DMS 273 treated with DMSO at 0.1 percent for 48 hours (cell line): ENCODE results near the gene EPB41L1.

Source experiments
- DNase-seq: peaks from one replicate; lab custom pipeline; 2025; lab: John Stamatoyannopoulos, UW

Gene EPB41L1

DNA sequence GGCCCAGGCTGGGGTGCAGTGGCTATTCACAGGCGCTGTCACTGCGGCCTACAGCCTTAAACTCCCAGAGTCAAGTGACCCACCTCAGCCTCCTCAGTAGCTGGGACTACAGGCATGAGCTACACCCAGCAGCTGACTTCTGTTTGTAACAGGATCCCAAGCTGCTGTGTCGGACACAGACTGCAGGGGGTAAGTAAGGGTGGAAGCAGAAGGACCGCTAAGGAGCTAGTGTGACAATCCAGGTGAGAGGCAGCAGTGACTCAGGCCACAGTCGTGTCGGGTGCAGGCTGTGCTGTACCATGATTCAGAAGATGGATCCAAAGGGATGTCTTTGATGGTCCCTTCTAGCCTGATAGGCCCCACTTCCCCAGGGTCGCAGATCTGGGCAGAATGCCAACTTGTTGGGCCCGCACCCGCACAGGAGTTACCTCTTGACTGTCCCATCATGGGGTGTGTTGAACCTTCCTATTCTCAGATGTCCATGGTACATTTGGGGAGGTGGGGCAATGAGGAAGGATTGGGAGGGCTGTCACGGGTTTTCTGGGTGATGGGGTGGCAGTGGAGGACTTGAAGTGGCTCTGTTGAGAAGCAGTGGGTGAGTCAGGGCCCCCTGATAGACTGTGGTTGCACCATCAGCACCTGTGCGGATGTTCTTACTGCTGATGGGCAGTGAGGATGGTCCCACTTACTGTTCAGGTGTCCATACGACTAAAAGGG, 107.0 kb downstream of the EPB41L1 start:
- no peak for DNase-seq

DNA sequence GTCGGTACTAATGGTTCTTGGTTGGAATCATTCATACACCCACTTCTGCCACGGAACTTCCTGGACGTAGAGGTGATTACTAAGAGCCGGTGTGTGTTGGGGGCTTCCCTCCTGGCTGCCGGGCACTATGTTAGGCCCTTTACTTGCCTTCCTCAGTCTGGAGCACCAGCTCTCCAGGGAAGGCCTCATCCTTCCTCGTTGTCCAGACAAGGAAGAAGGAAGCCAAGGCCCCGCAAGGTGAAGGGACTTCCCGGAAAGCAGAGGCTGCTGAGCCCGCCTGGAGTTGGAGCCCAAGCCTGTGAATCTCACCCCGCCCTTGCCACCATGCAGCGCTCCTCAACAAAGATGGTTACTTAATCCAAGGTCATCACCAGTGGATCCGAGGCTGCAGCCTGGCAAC, 107.9 kb downstream of the EPB41L1 start:
- no peak for DNase-seq

DNA sequence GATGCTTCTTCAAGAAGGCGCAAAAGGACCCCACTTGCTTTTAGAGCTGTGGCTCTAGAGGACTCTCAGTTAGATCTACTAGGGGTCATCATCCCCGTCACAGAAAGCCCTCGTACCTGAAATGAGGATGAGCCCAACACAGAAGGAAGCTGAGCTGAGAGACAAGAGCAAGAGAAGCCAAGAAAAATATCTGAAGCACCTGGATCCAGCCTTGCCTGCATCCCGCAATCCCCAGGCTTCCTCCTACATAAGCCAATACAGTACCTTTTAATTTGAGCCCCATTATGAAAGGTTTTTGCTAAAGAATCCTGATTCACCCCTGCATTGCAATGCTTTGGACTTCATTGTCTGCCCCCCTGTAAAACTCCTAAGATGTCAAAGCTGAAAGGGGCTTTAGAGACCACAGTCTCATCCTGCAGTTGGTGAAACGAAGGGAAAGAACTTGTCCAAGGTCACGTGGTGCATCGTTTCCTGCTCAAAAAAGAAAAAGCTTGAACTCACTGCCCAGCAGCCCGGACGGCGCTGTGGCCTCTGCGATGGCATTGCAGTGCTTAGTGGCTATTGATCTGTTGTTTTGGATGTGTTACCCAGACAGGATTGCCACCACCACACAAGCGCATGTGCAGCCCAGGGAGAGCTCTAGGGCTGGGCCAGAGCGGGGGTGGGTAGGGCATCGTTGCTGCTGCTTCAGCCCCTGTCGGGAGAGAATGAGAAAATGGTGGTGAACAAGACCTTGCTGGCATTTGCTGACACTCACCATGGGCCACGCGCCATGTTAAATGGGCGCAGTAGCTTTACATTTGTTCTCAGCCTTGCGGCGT, 110.1 kb downstream of the EPB41L1 start:
- DNase-seq, result no peak

DNA sequence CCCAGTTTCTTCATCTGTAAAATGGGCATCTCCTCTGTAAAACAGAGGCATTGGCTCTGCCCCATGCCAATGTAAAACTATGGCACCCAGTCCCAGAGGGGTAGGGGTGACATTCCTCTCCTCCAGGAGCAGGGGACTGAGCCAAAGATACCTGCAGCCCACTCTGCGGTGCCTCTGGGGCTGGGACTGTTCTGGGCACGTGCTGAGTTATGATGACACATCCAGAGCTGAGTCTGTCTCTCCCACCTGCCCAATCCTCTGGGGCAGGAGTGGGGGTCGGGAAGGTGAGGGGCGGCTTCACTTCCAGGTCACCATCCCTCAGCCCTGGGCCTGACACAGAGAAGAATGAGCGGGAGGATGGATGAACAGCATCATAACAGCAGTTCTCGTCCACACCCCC, 111.6 kb downstream of the EPB41L1 start:
- no peak for DNase-seq

DNA sequence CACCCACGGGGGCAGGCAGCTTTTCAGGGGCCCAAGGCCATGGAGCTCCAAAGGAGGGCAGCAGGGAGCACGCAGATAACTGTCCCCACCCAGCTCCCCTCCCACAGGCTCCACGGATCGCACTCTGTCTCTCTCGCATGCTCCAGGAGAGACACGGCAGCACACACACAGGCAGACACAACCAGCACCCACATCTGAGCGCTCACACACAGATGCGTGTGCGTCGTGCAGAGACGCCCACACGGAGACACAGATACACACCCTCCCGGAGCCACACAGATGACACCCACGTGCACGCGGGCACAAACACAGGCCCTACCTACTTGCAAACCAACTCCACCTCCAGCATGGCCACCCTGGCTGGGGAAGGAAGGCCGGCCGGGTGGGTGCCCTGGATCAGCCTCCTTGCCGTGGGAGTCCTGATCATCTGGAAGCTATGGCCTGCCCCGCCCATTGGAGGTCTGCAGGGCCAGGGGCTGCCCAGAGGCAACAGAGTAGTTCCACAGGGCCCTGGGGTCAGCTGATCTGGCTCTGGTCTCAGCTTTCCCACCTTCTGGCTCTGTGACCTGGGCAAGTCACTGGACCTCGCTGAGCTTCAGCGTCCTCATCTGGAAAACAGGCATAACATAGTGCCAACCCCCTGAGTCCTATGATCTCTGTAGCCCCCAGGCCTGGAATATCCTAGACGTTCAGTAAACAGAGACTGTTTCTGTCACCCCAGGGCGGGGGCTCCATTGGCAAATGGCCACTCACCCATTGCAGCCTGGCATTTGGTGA, 113.3 kb downstream of the EPB41L1 start:
- no peak for DNase-seq

DNA sequence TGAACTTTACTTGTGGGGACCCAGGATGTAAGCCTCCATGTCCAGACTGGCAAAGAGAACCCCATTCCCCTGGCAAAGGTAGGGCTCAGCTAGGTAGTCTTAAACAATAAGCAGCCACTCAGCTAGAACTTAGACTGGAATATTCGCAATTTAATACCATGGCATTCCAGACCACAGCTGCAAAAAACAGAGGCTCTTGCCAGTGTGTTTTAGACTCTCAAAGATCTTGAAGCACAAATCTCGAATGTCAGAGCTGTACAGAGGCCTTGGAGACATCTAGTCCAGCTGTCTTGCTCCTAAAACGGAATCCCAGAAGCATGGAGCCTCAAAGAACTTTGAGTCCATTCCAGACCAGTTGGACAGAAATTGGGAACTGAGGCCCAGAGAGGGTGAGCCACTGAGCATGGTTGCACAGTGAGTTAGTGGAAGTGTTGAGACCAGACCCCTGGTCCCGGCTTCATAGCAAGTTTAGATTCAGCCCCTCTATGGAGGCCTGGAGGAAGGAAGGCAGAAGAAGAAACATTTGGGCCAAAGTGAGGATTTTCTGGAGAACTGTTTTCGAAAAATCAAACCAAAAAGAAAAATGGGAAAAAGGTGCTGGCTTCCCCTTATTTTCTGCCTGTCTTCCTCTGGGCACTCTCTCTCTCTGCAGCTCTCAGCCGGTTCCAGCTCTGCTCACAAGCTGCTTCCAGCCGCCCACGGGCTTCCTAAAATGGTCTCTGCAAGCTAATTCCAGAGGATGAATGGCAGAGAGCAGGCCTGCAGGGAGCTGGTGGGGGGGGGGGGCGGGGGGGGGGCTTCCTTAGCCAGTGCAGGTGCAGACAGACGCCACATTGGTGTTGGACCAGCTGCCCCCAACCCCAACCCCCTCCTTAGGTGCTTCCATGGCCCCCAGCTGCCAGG, 114.2 kb downstream of the EPB41L1 start:
- DNase-seq, result no peak

DNA sequence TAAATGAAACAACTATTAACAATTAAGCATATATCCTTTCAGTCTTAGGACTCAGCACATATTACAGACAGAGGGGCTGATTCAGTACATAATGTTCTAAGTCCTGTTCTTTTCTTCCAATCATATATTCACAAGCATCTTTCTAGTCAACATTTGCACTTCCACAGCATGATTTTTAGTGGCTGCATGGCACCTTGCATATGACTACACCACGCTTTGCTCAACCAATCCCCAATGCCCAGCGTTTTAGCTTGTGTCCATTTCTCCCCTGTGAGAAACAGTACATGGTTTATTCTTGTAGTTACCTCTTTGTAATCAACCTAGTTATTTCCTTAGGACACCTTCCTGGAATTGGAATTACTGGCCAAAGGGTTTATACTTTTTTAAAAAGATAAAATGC, 115.0 kb downstream of the EPB41L1 start:
- no peak for DNase-seq

DNA sequence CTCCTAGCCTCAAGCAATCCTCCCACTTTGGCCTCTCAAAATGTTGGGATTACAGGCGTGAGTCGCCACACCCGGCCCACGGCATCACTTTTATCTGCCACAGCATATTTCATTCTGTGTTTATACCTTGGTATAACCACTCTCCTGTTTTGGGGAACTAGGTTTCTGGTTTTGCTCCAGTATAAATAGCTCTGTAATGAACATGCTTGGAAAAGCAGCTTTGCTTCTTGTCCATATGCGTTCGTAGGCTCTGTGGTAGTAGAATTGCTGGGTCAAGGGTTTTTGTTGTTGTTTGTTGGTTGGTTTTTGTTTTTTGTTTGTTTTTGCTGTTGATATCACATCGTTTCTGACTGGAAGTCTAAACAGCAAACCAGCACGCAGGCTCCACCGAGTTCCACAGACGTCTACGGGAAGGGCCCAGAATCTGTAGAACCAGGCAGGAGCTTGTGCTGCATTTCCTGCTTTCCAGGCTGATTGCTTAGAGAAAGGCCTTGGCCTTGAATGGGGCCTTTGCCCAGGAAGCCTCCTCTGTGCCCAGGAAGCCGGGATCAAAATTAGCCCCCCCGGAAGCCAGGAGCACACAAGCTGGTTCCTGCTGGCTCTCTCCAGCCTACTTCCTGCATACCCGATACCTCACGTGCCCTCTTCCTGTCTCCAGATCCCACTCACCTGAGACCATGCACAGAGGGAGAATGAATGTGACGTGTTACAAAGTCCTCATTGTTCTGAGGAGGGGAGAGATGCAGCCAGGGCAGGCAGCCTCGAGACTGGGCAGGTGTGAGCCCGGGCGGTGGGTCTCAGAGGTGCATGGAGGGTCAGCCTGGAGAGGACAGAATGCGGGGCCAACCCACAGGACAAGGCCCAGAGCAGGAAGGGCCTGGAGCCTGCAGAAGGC, 116.5 kb downstream of the EPB41L1 start:
- no peak for DNase-seq

DNA sequence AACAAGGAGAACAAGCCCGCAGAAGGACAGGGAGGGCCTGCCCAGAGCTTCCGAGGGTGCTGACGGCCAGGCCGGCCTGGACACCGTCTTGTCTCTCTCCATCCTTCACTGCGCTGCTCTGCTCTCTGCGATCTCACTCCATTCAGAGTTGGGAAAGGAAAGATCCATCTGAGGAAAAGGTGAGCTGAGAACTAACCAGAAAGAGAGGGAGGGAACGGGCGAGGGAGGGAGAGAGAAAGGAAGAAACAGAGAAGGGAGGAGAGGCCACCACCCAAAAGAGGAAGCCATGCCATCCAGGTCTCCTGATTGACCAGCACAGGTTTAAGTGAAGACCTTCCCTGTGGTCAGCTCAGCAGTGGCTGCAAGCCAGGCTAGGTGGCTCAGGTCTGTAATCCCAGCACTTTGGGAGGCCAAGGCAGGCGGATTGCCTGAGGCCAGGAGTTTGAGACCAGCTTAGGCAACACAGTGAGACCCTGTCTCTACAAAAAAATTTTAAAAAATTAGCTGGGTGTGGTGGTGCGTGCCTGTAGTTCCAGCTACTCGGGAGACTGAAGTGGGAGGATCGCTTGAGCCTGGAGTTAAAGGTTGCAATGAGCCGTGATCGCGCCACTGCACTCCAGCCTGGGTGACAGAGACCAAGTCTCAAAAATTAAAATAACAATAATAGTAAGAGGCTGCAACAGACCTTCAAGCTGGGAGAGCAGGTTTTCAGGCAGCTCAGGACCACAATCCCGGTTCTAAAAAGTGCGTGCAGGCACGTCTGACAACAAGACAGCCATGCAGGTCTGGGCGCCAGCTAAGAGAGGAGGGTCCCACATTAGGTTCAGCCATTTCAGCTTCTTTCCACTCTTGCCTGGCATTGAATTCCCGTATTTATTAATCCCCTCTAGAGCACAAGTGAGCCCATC, 117.4 kb downstream of the EPB41L1 start:
- DNase-seq, result no peak

DNA sequence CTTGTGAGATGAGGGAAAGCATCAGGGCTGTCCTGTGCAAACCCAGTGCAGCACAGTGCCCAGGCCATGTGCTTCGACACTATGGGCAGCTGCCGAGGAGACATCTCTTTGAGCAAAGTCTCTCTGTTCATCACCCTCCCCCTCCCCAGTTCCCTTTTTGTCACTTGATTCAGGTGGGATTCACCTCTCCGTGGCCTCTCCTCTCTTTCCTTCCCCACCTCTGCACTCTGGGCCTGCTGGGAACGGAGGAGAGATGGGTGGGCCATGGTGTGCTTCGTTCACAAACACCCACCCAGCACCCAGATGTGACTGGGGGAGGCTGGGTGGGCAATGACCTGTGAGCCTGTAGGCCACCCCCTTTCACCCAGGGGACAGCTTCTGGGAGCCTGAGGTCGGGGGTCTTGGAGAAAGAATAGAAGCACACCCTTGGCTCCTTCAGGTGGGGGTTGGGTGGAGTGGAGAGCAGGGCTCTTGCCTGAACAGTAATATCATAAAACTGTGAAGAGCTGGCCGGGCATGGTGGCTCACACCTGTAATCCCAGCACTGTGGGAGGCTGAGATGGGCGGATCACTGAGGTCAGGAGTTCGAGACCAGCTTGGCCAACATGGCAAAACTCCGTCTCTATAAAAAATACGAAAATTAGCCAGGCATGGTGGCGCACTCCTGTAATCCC, 118.1 kb downstream of the EPB41L1 start:
- DNase-seq, result no peak

DNA sequence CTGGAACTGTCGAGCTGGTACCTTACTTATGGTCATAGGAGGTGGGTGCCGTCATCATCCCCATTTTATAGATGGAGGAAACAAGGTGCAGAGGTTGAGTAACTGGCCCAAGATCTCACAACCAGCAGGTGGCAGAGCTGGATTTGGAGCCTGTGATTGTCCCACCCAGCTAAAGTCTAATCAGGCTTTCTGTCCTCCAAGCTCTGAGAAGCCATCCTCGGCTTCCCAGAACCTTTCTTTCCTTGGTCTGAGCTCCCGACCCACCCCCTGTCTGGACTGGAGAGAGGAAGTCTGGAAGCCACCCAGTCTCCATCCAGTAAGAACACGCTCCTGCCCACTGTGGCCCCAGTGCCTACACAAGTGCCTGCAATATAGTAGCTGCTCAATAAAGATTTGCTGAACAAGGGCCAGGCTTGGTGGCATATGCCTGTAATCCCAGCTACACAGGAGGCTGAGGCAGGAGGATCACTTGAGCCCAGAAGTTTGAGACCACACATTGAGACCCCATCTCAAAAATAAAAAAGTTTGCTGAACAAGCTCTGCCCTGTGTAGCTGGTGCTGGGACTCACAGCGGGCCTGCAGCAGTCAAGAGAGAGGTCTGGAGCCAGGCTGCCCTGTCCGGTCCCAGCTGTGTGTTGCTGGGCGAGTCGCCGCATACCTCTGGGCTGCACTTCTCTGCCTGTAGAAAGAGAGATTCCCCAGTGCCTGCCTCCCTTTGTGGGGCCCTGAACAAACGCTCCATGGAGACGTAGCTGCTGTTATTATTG, 119.1 kb downstream of the EPB41L1 start:
- DNase-seq, result no peak

DNA sequence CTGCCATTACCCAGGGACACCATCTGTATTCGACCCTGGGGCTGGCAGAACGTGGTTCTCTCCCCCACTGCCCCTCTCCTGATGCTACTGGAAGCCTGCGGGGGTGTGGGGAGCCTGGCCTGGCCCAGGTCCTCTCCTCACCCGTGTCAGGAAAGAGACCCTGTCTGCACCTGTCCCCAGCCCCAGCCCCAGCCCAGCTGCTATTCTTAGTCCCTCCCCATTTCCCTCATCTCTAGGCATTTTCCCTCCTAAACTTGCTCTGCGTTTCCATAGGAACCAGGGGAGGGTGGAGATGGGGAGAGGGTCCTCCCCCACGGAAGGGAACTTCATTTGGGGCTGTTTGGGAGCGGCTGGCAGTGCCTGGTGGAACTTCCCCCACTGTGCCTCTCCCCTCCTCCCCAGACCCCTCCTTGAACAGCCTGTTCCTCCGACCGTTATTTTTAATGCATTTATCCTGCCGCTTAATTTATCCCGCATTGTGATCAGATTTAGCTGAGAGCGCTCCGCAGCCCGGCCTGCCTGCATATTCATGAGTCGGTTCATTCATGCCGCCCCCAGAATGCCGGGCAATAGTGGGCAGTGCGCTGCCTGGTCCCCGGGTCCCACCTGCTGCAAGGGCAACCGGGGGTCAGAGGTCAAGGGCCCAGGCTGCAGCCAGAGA, 119.8 kb downstream of the EPB41L1 start:
- no peak for DNase-seq

DNA sequence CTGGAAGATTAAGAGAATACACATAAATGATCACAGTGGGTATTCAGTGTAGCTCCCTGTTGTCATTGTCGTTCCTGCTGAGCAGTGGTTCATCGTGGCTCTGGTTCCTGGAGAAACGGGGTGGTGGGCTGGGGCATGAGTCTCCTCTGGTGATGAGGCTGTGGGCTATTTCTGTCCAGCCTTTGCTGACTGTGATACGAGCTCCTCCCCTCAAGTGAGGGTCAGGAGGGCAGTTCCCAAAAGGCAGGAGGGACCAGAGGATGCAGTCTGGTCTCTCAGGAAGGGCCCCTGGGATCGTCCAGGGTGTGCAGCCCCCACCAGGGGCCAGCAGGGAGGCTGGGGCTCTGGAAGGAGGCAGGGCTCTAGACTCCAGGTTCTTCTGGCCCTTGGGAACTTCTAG, 120.5 kb downstream of the EPB41L1 start:
- DNase-seq, result no peak

DNA sequence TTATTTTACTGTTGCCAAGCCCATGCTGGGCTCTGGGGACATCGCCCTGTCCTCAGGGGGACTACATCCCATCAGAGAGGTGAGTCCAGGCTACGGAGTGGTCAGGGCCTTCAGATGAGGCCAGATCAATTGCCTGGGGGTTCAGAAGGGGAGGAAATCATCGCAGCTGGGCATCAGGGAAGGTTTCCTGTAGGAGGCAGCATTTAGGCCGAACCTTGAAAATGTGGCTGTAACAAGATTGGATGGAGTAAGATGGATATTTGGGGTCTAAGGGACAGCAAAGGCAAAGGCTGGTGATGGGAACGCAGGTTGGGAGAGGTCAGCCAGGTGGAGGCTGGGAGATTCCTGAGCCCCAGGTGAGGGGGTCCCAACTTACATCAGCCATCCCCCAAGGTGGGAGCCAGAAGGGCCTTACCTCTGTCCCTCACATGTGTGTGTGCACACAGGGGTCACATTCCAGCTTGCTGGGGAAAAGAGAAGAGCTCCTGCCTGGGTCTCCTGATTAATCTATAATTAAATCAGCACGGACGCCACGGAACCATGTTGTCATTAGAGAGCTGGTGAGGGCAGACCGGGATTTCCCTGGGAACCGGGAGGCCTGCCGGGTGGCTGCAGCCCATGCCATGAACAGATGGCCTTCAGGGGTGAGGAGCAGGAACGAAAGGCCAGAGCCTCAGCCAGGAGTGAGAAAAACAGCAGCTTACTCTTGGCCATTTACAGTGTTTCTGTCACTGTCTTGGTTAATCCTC, 121.1 kb downstream of the EPB41L1 start:
- no peak for DNase-seq

DNA sequence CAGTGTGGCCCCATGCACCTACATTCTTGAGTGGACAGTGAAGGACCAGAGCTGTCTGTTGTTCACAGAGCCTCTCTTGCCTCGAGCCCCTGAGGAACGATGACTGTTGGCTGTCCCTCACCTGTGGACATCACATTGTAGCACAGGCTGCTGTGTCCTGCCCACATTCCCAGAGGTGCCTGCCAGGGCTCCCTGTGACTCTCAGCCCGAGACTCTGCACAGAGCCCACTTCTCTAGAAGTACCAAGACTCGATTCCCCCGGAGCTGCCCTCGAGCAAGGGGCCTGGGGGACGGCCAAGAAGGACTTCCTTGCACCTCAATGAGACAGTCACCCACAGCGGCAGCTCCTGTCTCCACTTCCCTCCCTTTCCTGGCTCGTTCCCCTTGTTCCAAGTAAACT, 123.0 kb downstream of the EPB41L1 start:
- no peak for DNase-seq

DNA sequence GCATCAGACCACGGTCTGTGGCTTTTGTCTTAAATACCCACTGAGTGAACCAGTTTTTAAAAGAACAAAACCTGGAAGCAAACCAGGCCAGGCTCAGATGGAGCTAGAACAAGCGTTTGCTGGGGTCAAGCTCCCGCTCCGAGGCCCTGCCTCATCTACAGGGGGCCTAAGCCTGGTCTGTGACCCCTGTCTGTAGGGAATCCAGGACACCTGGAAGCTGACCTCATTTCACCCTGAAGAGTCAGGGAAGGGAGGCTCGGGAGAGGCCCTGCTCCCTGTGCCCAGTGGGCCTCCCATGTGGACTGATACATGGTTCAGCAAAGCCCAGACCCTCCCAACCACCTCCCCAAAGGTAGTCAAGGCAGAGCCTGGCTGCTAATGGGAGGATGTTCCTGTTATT, 124.8 kb downstream of the EPB41L1 start:
- DNase-seq, result no peak

DNA sequence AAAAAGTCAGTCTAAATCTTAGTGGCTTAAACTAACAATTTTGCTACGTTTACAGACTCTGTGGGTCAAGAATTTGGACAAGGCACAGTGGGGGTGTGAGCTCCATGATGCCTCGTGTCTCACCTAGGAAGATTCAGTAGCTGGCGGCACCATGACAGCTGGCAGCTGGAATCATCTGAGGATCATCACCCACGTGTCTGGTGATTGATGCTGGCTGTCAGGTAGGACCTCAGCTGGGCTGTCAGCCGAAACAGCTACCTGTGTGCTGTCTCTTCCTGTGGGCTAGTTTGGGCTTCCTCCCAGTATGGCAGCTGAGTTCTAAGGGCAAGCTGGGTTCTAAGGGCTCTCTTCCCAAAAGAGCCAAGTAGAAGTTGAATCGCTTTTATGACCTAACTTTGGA, 125.2 kb downstream of the EPB41L1 start:
- no peak for DNase-seq
